NCI-H2196 (cell line): Measurements from ENCODE around the gene SLC6A19.

Source experiments
- DNase-seq: peaks from one replicate; lab custom pipeline; 2025; ENCODE audit not compliant: unreplicated experiment; lab: John Stamatoyannopoulos, UW

SLC6A19 gene

DNA sequence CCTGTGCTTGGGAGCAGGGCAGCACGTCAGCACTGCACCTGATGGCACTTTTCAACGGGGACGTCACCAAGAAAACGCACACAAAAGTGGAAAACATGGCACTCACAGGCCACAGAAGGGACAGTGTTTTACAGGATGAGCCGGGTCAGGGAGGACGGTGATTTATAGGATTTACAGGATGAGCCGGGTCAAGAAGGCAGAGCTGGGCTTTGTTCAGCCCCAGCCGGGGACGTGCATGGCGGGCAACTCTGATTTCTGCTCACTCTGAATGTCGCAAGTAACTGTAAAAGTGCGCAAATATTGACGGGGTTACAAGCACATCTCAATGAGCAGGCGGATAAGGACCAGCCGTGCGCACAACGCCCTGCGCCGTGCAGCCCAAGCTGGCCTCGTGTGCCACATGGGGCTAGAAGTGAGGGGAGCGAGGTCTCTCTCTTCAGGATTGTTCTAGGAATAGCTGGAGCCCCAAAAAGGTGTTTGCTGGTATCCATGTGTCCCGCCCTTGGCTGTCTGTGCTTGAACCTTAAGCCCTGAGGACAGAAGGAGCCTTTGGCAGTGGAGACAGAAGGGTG is 40.2 kb downstream of the SLC6A19 start:
- no peak for DNase-seq

DNA sequence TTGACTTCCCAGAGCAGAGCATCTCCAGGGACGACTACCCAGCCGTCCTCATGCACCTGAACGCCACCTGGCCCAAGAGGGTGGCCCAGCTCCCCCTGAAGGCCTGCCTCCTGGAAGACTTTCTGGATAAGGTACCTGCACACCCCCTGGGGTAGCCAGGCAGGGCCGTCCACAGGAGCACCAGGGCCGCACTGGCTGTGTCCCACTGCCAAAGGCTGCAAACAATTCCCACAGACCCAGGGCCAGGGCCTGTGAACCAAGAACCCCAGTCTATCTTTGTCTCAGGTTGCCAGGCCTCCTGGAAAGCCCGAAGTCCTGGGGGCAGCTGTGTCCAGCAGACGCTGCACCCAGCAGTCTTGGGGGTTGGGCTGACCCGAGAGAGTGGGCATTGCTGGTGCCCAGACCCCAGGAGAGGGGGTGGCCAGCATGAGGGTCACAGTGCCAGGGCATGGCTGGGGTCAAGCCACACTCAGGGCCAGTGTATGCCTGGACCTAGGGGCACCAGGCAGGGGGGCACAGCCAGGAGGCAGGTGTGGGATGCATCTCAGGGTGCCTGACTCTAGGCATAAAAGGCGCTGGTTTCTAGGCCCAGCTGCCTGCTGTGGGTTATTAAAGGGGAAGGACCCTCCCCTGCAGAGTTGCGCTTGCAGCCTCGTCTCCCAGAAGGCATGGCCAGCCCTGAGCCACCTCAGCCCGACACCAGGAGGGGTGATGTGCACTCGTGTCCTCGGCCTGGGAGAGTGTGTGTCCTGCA is 41.5 kb downstream of the SLC6A19 start:
- DNase-seq: no peak

DNA sequence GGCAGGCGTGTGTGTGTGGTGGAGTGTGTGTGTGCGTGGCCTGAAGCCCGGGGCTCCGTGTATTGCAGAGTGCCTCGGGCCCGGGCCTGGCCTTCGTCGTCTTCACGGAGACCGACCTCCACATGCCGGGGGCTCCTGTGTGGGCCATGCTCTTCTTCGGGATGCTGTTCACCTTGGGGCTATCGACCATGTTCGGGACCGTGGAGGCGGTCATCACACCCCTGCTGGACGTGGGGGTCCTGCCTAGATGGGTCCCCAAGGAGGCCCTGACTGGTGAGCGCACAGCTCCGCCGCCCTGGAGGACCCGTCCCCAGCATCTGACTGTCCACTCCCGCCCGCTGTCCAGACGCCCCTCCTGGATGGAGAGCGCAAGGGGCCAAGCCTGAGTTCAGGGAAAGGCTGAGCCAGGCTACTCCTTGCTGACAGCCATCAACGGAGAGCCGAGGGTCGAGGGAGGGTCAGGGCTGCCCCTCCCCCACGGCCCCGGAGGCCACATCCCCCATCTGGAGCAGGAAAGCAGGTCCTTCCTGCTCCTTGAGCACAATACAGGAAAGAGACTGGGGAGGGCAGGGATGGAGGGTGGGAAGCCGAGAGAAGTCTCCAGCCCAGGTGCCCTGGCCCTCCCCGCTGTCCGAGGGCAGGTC is 42.2 kb downstream of the SLC6A19 start:
- no peak for DNase-seq

DNA sequence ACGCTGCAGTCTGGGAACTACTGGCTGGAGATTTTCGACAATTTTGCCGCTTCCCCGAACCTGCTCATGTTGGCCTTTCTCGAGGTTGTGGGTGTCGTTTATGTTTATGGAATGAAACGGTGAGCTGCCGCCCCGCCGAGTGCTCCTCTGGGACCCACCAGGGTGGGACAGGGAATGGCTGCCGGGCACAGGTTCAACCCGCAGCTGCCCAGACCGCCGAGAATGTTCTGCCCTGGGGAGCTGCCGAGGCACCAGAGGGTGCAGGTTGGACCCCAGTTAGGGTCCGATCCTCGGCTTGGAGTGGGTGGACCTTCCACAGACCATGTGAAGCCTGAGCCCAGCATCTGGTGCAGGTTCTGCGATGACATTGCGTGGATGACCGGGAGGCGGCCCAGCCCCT is 42.9 kb downstream of the SLC6A19 start:
- DNase-seq: no peak

DNA sequence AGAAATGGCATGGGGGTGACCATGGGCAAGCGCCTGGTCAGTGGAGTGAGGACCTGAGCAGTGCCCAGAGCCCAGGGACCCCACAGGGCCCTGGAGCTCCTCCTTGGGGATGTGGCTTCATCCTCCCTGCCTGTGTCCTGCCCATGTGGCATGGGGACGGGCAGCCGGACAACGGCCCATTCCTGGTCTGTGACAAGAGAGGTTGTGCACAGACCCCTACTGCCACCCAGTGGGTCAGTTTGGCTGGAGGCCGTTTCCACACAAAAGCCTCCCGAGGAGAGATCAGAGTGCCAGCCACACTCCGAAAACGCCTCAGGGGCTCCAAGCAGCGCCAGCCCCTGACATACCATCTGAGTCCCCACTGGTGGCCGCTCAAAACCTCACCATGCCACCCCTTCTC is 43.6 kb downstream of the SLC6A19 start:
- peak; percentile 17 for DNase-seq

DNA sequence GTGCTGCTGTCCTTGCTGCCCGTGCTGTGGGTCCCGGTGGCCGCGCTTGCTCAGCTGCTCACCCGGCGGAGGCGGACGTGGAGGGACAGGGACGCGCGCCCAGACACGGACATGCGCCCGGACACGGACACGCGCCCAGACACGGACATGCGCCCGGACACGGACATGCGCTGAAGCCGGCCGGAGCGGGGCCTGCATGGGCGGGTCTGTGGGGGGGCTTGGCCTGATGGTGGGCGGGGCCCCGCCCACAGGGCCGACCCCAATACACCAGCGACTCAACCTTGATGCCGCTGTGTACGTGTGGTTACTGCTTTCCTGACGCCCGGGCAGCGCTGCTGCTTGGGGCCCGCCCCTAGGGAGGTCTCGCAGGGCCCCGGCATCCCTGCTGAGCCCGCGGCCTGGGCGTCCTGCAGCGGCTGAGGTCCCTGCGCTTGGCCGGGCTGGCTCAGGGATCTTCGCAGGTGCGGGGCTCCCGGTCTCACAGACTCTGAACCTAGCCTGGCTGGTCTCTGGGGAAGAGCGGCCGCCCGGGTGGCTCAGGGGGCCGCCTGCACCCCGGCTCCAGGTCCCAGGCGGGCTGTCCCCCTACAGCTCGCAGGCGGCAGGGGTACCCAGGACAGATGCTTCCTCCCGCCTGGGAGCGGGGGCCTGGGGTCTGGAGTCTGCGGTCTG is 44.6 kb downstream of the SLC6A19 start:
- DNase-seq: no peak

DNA sequence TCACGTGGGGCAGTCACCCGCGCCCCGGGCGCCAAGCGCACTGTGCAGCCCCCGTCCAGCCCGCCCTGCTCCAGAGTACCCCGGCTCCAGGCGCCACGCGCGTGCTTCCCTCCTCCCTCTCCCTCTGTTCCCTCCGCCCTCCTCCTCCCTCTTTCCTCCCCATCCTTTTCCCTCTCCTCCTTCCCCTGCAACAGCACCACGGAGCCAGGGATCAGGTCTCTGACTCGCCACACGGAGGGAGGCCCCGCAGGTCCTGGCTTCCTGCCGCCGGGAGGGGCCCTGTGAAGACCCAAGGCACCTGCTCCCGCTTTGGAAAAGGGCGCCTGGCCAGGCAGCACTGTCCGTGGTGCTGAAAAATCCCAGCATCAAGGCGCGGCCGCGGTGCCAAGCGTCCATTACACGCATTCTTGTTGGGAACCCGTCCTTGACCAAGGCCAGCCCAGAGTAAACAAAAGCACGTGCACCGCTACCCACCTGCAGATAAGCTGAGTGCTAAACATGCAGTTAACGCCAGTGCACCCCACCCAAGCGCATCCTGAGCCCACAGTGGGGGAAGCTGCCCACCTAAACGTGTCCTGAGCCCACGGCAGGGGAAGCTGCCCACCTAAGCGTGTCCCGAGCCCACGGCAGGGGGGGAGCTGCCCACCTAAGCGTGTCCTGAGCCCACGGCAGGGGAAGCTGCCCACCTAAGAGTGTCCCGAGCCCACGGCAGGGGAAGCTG is 45.5 kb downstream of the SLC6A19 start:
- peak; percentile 51 for DNase-seq

DNA sequence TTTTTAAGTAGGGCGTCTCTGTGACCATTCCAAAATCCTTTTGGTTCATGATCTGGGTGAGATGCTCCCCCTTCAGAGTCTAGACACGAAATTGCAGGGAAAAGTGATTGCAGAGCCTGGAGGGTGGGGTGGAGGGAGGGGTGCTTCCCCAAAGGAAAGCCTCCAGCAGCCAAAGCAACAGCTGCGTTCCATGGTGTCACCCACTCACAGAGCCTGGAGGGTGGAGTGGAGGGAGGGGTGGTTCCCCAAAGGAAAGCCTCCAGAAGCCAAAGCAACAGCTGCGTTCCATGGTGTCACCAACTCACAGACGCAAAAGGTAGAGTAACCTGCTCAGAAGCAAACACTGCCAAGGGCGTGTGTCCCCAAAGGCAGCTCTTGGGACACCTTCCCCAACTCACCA is 46.4 kb downstream of the SLC6A19 start:
- DNase-seq: no peak

DNA sequence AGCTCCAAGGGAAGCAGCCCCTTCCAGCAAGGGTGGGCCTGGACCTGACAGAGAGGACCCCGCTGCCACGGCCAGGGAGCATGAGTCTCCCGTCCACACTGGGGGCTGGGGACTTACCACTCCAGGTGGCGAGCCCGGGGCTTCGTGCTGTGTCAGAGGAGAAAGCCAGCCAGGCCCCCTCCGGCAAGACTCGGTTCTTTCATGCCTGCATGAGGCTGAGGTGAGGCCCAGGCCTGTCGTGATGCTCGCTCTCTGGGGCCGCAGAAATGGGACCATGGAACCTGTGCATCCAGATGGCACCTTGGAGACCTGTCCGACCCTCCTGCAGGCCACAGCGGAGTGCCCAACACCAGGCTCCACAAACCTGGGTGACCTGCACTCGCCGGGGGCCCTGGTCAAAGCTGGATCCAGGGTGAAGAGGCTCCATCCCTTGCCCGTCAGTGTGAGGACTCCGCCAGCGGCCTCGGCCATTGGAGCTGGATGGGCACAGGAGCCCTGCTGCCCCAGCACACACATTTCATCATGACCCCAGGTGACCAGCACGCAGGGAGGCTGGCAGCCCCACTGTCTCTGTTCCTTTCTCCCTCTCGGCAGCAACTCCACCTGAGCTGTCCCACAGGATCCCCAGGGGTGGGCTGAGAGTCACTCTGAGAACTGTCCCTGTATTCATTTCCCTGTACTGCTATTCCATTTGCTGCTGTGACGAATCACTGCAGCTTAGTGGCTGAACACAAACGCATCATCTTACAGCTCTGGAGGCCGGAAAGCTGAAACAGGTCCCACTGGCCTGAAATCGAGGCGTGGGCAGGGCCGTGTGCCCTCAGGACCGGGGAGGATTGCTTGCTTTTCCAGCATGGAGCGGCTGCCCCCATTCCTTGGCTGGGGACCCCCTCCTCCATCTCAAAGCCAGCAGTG is 48.2 kb downstream of the SLC6A19 start:
- DNase-seq: no peak

DNA sequence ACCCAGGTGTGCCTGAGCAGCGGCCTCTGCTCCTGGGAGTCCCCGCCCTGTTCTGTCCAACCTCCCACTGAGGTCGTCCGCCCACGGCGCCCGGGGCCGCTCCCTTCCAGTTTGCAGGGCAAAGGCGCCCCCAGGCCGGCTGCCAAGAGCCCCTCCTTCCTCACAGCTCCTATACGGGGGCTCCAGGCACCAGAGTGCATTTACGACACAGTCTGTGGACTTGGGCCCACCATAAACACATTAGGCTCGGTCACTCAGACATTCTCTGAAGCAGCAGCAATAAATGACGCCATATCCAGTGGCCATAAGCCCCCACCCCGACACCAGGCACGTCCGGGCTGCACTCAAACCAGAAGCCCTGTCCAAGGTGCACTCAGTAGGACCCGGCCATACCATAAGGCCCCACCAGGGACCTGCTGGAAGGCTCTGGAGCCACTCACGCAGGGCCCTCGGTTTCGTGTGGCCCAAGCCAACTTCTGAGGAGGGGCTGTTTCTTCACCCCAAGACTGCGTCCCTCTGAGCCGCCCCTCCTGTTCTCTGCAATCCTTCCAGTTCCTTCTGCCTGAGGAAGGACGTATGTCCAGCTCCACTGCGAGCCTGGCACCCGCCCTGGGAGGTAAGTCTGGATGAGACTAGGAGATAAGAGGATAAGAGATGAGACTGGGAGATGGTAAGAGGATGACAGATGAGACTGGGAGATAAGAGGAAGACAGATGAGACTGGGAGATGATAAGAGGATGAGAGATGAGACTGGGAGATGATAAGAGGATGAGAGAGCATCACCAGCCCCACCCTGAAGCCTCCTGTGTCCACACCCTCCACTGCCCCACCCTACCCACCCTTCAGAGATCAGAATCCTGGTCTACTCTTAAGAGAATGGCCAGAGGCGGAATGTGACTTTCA is 50.5 kb downstream of the SLC6A19 start:
- DNase-seq: no peak

DNA sequence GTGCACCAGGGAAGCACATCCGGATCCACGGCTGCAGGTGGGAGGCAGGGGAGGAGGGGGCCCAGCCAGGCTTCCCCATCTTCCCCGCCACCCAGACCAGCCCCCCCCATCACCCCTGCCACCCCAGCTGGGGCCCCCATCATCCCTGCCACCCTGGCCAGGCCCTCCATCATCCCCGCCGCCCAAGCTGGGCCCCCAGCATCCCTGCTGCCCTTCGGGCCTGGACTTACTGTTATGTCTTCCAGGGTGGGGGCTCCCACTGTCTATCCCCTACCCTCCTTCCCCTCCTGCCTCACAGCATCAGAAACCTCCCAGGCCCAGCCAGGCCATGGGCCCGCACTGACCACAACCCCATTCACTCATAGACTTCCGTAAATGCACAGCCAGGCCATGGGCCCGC is 51.3 kb downstream of the SLC6A19 start:
- no peak for DNase-seq

DNA sequence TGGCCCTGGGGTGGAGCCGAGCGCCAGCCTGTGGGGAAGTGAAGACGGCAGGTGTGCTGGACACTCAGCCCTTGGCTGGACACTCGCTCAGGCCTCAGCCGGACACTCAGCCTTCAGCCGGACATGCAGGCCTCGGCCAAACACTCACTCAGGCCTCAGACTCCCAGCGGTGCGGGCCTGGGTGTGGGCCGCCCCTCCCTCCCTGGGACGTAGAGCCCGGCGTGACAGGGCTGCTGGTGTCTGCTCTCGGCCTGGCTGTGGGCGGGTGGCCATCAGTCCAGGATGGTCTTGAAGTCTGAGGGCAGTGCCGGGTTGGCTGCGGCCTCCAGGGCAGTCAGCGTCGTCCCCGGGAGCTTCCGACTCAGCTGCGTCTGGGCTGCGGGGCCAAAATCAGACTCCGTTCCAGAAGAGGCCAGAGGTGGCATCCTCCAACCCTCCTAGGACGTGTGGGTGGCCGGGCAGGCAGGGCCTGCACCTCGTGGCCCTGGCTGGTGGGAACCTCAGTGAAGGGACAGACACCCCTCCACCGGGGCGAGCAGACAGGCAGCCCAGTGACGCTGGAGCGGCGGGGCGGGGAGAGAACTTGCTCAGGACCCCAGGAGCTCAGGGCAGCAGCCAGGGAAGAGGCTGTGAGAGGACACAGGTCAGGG is 52.2 kb downstream of the SLC6A19 start:
- no peak for DNase-seq

DNA sequence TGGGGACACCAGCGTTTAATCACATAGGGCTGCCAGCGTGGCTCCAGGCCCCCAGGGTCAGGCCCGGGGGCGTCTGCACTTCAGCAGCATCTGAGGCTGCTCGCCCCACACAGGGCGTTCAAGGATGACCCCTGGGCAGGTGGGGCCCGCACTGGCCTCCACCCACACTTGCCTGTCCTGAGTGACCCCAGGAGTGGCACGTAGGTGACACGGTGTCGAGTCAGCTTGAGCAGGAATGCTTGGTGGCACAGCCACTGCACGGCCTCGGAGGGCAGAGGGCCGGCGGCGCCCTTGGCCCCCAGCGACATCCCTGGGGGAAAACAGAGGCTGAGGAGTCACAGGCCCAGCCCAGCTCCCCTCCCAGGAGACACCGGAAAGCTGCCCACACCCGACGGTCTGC is 52.8 kb downstream of the SLC6A19 start:
- DNase-seq: no peak

DNA sequence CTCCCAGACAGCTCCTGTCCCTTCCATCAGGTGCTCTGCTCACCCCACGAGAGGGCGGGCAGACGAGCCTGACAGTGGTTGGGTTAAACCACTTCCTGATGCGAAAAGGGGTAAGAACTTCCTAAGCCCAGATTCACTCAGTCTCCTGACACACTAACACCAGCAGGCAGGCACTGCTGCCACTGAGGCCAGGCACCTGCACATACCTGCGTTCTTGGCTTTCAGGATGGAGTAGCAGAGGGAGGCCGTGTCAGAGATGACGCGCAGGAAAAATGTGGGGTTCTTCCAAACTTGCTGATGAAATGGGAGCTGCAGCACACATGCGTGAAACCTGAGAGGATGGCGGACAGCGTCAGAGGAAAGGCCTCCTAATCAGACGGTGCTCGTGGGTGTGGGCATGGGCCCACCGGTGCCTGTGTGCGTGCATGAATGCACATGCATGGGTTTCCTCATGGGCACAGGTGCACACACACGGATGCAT is 53.7 kb downstream of the SLC6A19 start:
- no peak for DNase-seq

DNA sequence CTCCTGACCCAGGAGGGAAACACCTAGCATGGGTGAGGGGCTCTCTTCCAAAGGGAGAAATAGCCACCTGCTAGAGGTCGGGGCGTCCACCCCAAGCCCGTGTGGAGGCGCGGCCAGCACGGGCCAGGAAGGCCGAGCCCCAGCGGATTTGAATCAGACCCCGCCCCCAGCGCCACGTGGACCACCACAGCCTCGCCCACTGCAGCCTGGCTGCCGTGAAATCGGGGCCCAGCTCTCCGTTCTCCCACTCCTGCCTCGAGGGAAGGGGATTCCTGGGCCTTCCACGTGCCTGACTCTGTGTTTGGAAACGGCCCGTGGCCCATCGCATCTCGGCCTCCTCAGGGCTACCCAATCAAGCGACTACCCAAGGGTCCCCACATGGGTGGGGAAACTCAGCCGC is 55.4 kb downstream of the SLC6A19 start:
- DNase-seq: no peak

DNA sequence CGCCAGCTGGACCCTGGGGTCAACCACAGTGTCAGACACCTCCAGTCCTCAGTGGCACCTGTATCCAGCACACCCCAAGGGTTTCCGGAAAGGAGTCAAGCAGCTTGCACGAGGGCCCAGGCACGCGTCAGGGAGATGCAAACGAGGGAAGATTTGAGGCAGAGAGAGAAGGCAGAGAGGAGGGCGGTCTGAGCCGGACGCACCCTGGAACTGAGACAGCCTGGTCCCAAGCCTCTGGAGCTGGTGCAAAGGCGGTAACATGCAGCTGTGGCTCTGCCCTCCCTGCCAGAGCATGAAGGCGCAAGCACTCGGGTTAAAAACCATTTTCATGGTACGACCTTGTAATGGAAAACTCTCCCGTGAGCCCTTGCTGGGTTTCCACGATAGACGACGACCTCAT is 56.0 kb downstream of the SLC6A19 start:
- no peak for DNase-seq

DNA sequence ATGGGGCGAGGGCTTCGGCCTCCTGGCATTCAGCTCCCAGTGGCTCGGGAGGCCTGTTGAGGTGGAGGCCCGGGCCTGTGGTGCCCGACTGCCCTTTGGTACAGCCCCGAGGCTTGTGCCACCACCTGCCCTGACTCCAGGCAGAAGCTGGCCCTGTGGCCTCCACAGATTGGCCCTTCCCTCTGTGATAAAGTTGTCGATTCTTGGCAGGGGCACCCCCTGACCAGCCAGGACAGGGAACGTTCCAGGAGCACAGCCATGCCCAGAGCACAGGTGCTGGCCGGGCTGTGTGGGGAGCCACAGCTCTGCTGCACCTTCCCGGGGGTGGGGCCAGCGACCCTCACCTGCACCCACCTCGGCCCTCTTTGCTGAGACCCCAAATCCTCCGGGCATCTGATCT is 56.4 kb downstream of the SLC6A19 start:
- DNase-seq: no peak

DNA sequence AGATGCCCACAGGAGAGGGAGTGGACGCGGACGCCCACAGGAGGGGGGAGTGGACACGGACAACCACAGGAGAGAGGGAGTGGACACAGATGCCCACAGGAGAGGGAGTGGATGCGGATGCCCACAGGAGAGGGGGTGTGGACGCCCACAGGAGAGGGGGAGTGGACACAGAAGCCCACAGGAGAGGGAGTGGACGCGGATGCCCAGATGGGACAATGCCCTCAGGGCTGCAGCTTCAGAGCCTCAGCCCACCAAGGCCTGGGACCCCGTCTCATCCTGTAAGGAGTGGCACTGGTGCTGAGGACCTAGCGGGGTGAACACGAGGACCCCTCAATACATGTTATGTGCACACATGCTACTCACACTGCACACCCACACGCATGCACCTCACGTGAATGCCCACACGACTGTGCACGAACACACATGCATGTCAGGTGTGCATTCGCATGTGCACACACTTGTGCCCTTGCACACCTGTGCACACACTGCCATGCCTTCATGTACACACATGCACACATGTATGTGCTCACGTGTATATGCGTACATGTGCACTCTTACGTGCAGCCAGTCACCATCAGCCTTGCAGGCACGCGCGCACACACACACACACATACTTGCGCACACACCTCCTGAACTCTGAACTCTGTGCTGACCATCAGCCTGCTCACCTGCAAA is 58.5 kb downstream of the SLC6A19 start:
- DNase-seq: no peak
